MM.1S (cell line): ENCODE data around the gene COL18A1.

Experiments
- DNase-seq: peaks from one replicate; pipeline ENCODE4 v3.0.0-alpha.2; 2015
- H2AFZ ChIP-seq: fragments of 300-600 bp; sonication (generic); 2 replicates; pipeline ENCODE4 v1.6.0; 2016; ENCODE audit warnings: antibody characterized with exemption, low read length
- H3F3A ChIP-seq: fragments of 300-600 bp; sonication (generic); 2 replicates; pipeline ENCODE4 v1.6.1; 2016; ENCODE audit warnings: mild to moderate bottlenecking, antibody characterized with exemption, low read length, moderate library complexity, mixed read lengths; ENCODE audit not compliant: insufficient read depth
- H3K27ac ChIP-seq: fragments of 300-600 bp; sonication (generic); 2 replicates; pipeline ENCODE4 v1.5.1; 2016; ENCODE audit warnings: mild to moderate bottlenecking, low read length
- H3K27me3 ChIP-seq: fragments of 300-600 bp; sonication (generic); replicated peaks from 2 replicates; pipeline ENCODE4 v1.6.0; 2016; ENCODE audit warnings: low read length; ENCODE audit not compliant: insufficient read depth
- H3K36me3 ChIP-seq: fragments of 300-600 bp; sonication (generic); replicated peaks from 2 replicates; pipeline ENCODE4 v1.6.1; 2016; ENCODE audit warnings: mild to moderate bottlenecking, low read length, mixed read lengths; ENCODE audit not compliant: insufficient read depth
- H3K4me1 ChIP-seq: fragments of 300-600 bp; sonication (generic); 2 replicates; pipeline ENCODE4 v1.6.1; 2016; ENCODE audit warnings: low read length, mixed read lengths
- H3K4me2 ChIP-seq: fragments of 300-600 bp; sonication (generic); 2 replicates; pipeline ENCODE4 v1.6.0; 2016; ENCODE audit warnings: low read depth, low read length
- H3K4me3 ChIP-seq: fragments of 300-600 bp; sonication (generic); 2 replicates; pipeline ENCODE4 v1.5.1; 2016; ENCODE audit warnings: low read length, mixed read lengths
- H3K79me2 ChIP-seq: fragments of 300-600 bp; sonication (generic); 2 replicates; pipeline ENCODE4 v1.6.1; 2016; ENCODE audit warnings: mixed run types, low read length, mixed read lengths
- H3K9ac ChIP-seq: fragments of 300-600 bp; sonication (generic); 2 replicates; pipeline ENCODE4 v1.6.1; 2016; ENCODE audit warnings: low read length, mixed read lengths
- H3K9me2 ChIP-seq: fragments of 300-600 bp; sonication (generic); replicated peaks from 2 replicates; pipeline ENCODE4 v1.6.1; 2016; ENCODE audit warnings: mild to moderate bottlenecking, low read length, mixed read lengths; ENCODE audit not compliant: insufficient read depth
- H3K9me3 ChIP-seq: fragments of 300-600 bp; sonication (generic); replicated peaks from 2 replicates; pipeline ENCODE4 v1.6.1; 2016; ENCODE audit warnings: mild to moderate bottlenecking, low read length, mixed read lengths; ENCODE audit not compliant: insufficient read depth
- H4K20me1 ChIP-seq: fragments of 300-600 bp; sonication (generic); 2 replicates; pipeline ENCODE4 v1.6.1; 2016; ENCODE audit warnings: mild to moderate bottlenecking, low read length, moderate library complexity, mixed read lengths; ENCODE audit not compliant: insufficient read depth
- EZH2 ChIP-seq: fragments of 300-600 bp; sonication (generic); optimal IDR thresholded peaks from 2 replicates; pipeline ENCODE3; 2017; ENCODE audit warnings: low read depth, mild to moderate bottlenecking, antibody characterized with exemption, low read length, mixed read lengths
- EZH2phosphoT487 ChIP-seq: fragments of 300-600 bp; sonication (generic); IDR thresholded peaks from 2 replicates; pipeline ENCODE4 v1.6.1; 2018; ENCODE audit warnings: antibody characterized with exemption, low read length
- TF ChIP-seq, protein P1 (sequence below): fragments of 300-600 bp; sonication (generic); IDR thresholded peaks from 2 replicates; pipeline ENCODE4 v1.5.1; 2016; ENCODE audit warnings: antibody characterized with exemption, low read length, mixed read lengths

COL18A1 gene

GRCh38 chr21:45481566-45481965 is 76.6 kb downstream of the COL18A1 start:
- no peak overlapping the region for H2AFZ ChIP-seq
- DNase-seq, result no peak
- H3K4me2 ChIP-seq, result no peak overlapping the region
- H3K9me3 ChIP-seq, result no peaks in the 10 kb centered on the region
- no peaks in the 10 kb centered on the region for H4K20me1 ChIP-seq
- no peaks in the 10 kb centered on the region for H3K36me3 ChIP-seq
- no peaks in the 10 kb centered on the region for H3F3A ChIP-seq
- H3K4me1 ChIP-seq, result peaks cover 4% of the 10 kb centered on the region; the same call in 1 of the 2 replicates
- H3K4me3 ChIP-seq, result no peak overlapping the region
- H3K9me2 ChIP-seq, result no peaks in the 10 kb centered on the region
- H3K79me2 ChIP-seq, result no peaks in the 10 kb centered on the region
- peaks cover 95% of the 10 kb centered on the region for H3K27me3 ChIP-seq
- no peak for TF ChIP-seq EZH2phosphoT487
- no peak for TF ChIP-seq EZH2
- TF ChIP-seq, protein P1, sequence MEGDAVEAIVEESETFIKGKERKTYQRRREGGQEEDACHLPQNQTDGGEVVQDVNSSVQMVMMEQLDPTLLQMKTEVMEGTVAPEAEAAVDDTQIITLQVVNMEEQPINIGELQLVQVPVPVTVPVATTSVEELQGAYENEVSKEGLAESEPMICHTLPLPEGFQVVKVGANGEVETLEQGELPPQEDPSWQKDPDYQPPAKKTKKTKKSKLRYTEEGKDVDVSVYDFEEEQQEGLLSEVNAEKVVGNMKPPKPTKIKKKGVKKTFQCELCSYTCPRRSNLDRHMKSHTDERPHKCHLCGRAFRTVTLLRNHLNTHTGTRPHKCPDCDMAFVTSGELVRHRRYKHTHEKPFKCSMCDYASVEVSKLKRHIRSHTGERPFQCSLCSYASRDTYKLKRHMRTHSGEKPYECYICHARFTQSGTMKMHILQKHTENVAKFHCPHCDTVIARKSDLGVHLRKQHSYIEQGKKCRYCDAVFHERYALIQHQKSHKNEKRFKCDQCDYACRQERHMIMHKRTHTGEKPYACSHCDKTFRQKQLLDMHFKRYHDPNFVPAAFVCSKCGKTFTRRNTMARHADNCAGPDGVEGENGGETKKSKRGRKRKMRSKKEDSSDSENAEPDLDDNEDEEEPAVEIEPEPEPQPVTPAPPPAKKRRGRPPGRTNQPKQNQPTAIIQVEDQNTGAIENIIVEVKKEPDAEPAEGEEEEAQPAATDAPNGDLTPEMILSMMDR, result no peak
- H3K9ac ChIP-seq, result no peak overlapping the region
- H3K27ac ChIP-seq, result no peak overlapping the region

DNA sequence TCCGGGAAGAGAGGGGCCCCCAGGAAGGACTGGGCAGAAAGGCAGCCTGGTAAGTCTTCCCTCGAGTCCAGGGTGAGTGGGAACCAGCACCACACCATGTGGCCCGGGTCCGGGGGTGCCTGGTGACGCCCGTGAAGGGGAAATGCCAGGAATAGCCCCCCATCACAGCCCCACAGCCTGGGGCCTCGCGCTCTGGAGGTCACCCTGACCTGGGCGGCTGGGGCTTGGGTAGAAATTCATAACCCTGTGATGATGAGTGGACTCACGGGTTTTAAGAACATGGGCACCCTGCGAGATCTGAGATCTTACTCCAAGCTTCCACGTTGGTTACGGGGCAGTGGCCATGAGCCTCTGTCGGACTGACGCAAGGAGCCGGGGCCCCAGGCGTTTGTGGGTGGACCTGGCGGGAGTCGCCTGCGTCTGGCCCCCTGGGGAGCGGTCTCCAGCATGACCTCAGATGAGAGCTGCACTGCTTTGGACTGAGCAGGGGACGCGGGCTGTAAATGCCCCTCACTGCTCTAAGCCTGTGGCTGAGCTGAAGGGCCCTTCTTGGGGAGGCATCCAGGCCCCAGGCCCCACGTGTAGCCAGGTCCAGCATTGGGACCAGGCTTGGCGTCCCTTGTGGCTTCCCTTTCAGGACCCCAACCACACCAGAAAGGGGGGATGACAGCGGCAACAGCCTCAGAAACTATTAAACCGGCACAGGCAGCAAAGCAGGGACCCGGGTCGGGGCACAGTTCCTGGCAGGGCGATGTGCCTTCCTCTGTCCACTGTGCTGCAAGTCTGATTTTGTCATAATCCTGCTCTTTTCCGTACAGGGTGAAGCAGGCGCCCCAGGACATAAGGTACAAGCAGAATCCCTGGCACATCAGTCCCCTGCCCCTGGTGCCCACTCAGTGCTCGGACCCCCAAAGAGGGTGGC is 77.3 kb downstream of the COL18A1 start:
- Histone ChIP-seq H3K4me1 (peaks cover 4% of the 10 kb centered on the region; the same call in 1 of the 2 replicates), H3K4me2 (no peak overlapping the region), H3K27ac (no peak overlapping the region), H3K9me2 (no peaks in the 10 kb centered on the region), H2AFZ (no peak overlapping the region), H3K9me3 (no peaks in the 10 kb centered on the region), H3K4me3 (no peak overlapping the region), H3K36me3 (no peaks in the 10 kb centered on the region), H3K9ac (no peak overlapping the region), H4K20me1 (no peaks in the 10 kb centered on the region), H3K27me3 (peaks cover 95% of the 10 kb centered on the region), H3K79me2 (no peaks in the 10 kb centered on the region), H3F3A (no peaks in the 10 kb centered on the region)
- TF ChIP-seq EZH2, result no peak
- TF ChIP-seq, protein P1, result no peak
- TF ChIP-seq EZH2phosphoT487, result no peak
- DNase-seq, result no peak

DNA sequence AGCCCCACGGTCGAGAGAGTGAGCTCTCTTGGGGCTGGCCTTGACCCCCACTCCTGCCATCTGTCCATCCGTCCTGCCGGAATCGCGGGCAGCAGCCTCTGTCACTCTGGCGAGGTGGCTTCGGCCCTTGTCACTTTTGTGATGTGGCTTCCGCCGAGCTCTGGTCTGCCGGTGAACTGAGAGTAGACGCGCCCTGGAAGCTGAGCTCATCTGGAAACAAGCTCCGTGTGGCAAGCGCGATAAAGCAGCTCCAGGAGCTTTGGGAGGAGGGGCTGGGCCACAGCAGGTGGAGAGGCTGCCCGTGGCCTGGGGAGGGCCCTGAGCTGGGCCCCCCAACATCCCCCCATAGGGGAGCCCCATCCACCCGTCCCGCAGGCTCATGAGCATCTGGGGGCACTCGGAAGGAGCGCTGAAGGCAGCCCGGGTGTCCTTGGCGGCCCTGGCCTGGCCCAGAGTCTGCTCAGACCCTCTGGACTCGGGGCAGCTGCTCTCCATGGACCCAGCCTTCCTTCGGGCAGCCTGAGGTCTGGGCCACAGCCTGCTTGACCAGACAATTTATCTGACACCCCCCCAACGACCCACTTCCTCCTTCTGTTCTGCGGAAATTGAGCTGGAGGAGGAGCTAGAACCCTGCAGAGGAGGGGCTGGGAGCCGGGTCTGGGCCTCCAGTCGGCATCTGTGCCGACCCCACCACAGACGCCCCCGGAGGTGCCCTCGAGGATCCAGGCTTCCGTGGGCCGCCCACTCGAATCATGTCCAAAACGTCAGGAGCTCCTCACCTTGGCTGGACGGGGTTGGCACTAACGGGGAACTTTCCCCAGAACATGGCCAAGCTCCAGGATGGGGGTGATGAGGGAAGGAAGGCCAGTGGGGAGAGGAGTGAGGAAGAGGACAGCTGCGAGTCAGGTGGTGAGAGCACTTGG is 78.2 kb downstream of the COL18A1 start:
- H3K9me2 ChIP-seq, result no peaks in the 10 kb centered on the region
- H3K36me3 ChIP-seq, result no peaks in the 10 kb centered on the region
- H3K79me2 ChIP-seq, result no peaks in the 10 kb centered on the region
- H3K27ac ChIP-seq, result no peak overlapping the region
- no peaks in the 10 kb centered on the region for H4K20me1 ChIP-seq
- no peak overlapping the region for H3K4me2 ChIP-seq
- no peak overlapping the region for H2AFZ ChIP-seq
- TF ChIP-seq EZH2 (no peak), EZH2phosphoT487 (no peak)
- TF ChIP-seq, protein P1, result no peak
- no peaks in the 10 kb centered on the region for H3F3A ChIP-seq
- peaks cover 96% of the 10 kb centered on the region for H3K27me3 ChIP-seq
- no peaks in the 10 kb centered on the region for H3K9me3 ChIP-seq
- H3K9ac ChIP-seq, result no peak overlapping the region
- H3K4me3 ChIP-seq, result no peak overlapping the region
- no peaks in the 10 kb centered on the region for H3K4me1 ChIP-seq
- no peak for DNase-seq
